HL-60 (cell line): ENCODE measurements around the gene TNIP1.

Source experiments
- DNase-seq, 2 experiments: peaks; one replicate each; pipeline ENCODE4 v3.0.0-alpha.2; 2010 to 2020; ENCODE audit warnings: low read depth in 1 of 2, low spot score in 1 of 2
- H3K27ac ChIP-seq: fragments of 250-450 bp; sonication (Bioruptor Pico); replicated peaks from 2 replicates; pipeline ENCODE4 v1.5.1; 2020; ENCODE audit warnings: mild to moderate bottlenecking, moderate library complexity
- H3K27me3 ChIP-seq: fragments of 250-450 bp; sonication (Bioruptor Pico); 2 replicates; pipeline ENCODE4 v1.5.1; 2021; ENCODE audit warnings: mild to moderate bottlenecking, moderate library complexity; ENCODE audit not compliant: insufficient read depth, poor library complexity, severe bottlenecking
- H3K4me3 ChIP-seq: replicated peaks from 2 replicates; pipeline ENCODE4 v1.5.1; 2011; ENCODE audit warnings: mild to moderate bottlenecking, control low read depth, low read length; ENCODE audit not compliant: insufficient read depth
- GABPA ChIP-seq: IDR thresholded peaks from 2 replicates; pipeline ENCODE4 v1.6.1; 2012; ENCODE audit warnings: low read depth
- POLR2AphosphoS5 ChIP-seq: IDR thresholded peaks from 2 replicates; pipeline ENCODE4 v1.6.1; 2012; ENCODE audit warnings: low read depth
- SPI1 ChIP-seq: IDR thresholded peaks from 2 replicates; pipeline ENCODE4 v1.6.1; 2012; ENCODE audit warnings: low read depth, mild to moderate bottlenecking, borderline replicate concordance
- TF ChIP-seq, protein P1 (sequence below): IDR thresholded peaks from 2 replicates; pipeline ENCODE4 v1.6.1; 2012; ENCODE audit warnings: low read depth; ENCODE audit not compliant: insufficient replicate concordance
- TF ChIP-seq, protein P2 (sequence below): IDR thresholded peaks from one replicate; pipeline ENCODE4 v1.5.1; 2011; ENCODE audit warnings: low read length, control low read depth, inconsistent platforms; ENCODE audit not compliant: insufficient read depth

The TNIP1 gene

DNA sequence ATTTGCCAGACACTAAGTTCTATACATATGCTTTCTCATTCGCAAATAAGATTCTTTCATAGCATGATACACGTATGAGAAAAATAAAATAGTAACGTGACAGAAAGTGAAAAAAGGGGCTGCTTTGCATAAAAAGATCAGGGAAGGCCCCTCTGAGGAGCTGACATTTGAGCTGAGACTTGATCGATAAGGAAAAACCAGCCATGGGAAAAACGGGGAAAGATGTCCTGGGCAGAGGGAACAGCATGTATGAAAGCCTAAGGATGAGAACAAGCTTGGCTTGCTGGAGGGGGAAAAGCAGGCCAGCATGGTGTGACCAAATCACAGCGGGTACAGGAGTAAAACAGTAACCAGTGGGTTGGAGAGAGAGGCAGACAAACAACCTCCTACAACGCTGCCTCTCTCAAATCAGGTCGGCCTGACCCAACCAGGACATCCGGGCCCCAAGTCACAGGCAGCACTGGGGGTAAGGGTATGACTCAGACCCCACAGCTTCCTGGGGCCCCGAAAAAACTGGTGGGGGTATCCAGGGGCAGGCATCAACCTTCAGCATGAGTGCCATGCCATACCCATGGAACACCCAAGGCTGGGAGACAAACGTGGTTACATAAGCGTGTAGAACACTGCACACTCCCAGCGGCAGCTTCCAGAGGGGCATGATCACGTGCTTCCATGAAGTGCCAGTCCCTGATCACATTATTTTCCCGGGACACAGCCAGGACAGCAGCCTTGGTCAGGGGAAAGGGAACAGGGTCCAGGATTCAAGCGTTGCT, 2.2 kb downstream of the TNIP1 start:
- TF ChIP-seq SPI1 (no peak), GABPA (no peak), POLR2AphosphoS5 (no peak)
- TF ChIP-seq, protein P1, sequence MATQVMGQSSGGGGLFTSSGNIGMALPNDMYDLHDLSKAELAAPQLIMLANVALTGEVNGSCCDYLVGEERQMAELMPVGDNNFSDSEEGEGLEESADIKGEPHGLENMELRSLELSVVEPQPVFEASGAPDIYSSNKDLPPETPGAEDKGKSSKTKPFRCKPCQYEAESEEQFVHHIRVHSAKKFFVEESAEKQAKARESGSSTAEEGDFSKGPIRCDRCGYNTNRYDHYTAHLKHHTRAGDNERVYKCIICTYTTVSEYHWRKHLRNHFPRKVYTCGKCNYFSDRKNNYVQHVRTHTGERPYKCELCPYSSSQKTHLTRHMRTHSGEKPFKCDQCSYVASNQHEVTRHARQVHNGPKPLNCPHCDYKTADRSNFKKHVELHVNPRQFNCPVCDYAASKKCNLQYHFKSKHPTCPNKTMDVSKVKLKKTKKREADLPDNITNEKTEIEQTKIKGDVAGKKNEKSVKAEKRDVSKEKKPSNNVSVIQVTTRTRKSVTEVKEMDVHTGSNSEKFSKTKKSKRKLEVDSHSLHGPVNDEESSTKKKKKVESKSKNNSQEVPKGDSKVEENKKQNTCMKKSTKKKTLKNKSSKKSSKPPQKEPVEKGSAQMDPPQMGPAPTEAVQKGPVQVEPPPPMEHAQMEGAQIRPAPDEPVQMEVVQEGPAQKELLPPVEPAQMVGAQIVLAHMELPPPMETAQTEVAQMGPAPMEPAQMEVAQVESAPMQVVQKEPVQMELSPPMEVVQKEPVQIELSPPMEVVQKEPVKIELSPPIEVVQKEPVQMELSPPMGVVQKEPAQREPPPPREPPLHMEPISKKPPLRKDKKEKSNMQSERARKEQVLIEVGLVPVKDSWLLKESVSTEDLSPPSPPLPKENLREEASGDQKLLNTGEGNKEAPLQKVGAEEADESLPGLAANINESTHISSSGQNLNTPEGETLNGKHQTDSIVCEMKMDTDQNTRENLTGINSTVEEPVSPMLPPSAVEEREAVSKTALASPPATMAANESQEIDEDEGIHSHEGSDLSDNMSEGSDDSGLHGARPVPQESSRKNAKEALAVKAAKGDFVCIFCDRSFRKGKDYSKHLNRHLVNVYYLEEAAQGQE, result no peak
- TF ChIP-seq, protein P2, sequence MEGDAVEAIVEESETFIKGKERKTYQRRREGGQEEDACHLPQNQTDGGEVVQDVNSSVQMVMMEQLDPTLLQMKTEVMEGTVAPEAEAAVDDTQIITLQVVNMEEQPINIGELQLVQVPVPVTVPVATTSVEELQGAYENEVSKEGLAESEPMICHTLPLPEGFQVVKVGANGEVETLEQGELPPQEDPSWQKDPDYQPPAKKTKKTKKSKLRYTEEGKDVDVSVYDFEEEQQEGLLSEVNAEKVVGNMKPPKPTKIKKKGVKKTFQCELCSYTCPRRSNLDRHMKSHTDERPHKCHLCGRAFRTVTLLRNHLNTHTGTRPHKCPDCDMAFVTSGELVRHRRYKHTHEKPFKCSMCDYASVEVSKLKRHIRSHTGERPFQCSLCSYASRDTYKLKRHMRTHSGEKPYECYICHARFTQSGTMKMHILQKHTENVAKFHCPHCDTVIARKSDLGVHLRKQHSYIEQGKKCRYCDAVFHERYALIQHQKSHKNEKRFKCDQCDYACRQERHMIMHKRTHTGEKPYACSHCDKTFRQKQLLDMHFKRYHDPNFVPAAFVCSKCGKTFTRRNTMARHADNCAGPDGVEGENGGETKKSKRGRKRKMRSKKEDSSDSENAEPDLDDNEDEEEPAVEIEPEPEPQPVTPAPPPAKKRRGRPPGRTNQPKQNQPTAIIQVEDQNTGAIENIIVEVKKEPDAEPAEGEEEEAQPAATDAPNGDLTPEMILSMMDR, result no peak
- no peak for DNase-seq
- H3K27me3 ChIP-seq, result no peaks in the 10 kb centered on the region
- no peak overlapping the region for H3K4me3 ChIP-seq
- no peak overlapping the region for H3K27ac ChIP-seq

DNA sequence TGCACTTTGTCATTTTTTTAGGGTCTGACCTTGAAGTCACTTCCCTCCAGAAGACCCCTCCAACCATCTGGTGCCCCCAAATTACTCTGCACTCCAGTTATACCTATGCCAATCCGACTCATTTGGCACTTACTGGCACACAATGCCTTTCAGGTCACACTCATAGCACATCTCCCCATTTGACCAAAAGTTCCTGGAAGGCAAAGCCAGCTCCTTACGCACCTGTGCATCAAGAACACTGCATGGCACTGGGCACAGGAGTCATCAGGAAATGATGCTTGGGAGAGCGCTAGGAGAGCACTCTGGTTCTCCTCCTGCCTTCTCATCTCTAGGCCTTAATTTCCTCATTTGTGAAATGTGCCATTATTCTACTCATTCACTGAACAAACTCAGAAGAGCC, 2.9 kb downstream of the TNIP1 start:
- no peak for DNase-seq
- Histone ChIP-seq H3K27ac (no peak overlapping the region), H3K4me3 (no peak overlapping the region), H3K27me3 (no peaks in the 10 kb centered on the region)
- TF ChIP-seq, protein P1, result no peak
- no peak for TF ChIP-seq SPI1
- no peak for TF ChIP-seq POLR2AphosphoS5
- TF ChIP-seq, protein P2, result no peak
- TF ChIP-seq GABPA, result no peak

DNA sequence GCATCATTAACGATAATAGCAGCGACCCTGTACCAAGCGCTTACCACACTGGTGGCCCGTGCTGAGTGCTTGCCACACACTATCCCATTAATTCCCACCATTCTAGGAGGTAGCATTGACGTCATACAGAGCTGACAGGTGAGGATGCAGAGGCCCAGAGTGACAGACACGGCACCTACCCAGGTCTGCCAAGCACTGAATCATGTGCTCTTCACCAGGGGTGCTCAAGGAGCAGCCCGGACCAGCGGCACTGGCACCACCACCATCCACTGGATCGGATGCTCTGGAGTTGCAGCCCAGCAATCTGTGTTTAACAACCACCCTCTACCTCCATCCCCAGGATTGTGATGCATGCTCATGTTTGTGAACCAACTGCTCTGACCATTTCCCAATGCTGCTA, 3.4 kb downstream of the TNIP1 start:
- no peak overlapping the region for H3K4me3 ChIP-seq
- H3K27ac ChIP-seq, result no peak overlapping the region
- TF ChIP-seq POLR2AphosphoS5 (no peak), GABPA (no peak), SPI1 (no peak)
- TF ChIP-seq, protein P1, result no peak
- TF ChIP-seq, protein P2, result no peak
- no peak for DNase-seq
- no peaks in the 10 kb centered on the region for H3K27me3 ChIP-seq
